ENCODE measurements around the gene ZNF518B. TPM values are rescaled to one million over a fixed set of nuclear protein-coding genes. Genes with fewer than 3 reads are reported as not detected.

Gene ZNF518B
- total RNA-seq, 1 donor from 2014 or later: 30.5 TPM

GRCh38 chr4:10496200-10496599 is 39.0 kb upstream of the ZNF518B start:
- no peaks in the 10 kb centered on the region for H3K36me3 ChIP-seq (ENCODE audit: control insufficient read depth, insufficient read depth, low read length)
- DNase-seq (ENCODE audit: low read depth) (no peak), FAIRE-seq (no peak)
- H3K27me3 ChIP-seq (ENCODE audit: control insufficient read depth, insufficient read depth, low read length): no peaks in the 10 kb centered on the region
- TF ChIP-seq CTCF (IDR thresholded peaks at IDR 0.05; ENCODE audit: insufficient read depth, low read length, severe bottlenecking): no peak
- H3K4me3 ChIP-seq (ENCODE audit: low read depth, low read length): no peak overlapping the region

- no peaks in the 10 kb centered on the region for H3K36me3 ChIP-seq (ENCODE audit: control insufficient read depth, insufficient read depth, low read length)
- FAIRE-seq (no peak), DNase-seq (ENCODE audit: low read depth) (no peak)
- H3K27me3 ChIP-seq (ENCODE audit: control insufficient read depth, insufficient read depth, low read length): no peaks in the 10 kb centered on the region
- TF ChIP-seq CTCF (IDR thresholded peaks at IDR 0.05; ENCODE audit: insufficient read depth, low read length, severe bottlenecking): no peak
- no peak overlapping the region for H3K4me3 ChIP-seq (ENCODE audit: low read depth, low read length)
These were observed 38.4 kb upstream of the ZNF518B start for GRCh38 chr4:10495651-10496050.

GRCh38 chr4:10492464-10492863 is 35.2 kb upstream of the ZNF518B start:
- H3K27me3 ChIP-seq (ENCODE audit: control insufficient read depth, insufficient read depth, low read length): no peaks in the 10 kb centered on the region

GRCh38 chr4:10491401-10491800 is 34.2 kb upstream of the ZNF518B start:
- no peak for TF ChIP-seq CTCF (IDR thresholded peaks at IDR 0.05; ENCODE audit: insufficient read depth, low read length, severe bottlenecking)
- no peak overlapping the region for H3K4me3 ChIP-seq (ENCODE audit: low read depth, low read length)
- DNase-seq (ENCODE audit: low read depth): no peak
- no peaks in the 10 kb centered on the region for H3K36me3 ChIP-seq (ENCODE audit: control insufficient read depth, insufficient read depth, low read length)
- no peak for FAIRE-seq
- H3K27me3 ChIP-seq (ENCODE audit: control insufficient read depth, insufficient read depth, low read length): no peaks in the 10 kb centered on the region

More at GRCh38 chr4:10492464-10492863, 35.2 kb upstream of the ZNF518B start:
- FAIRE-seq: no peak
- H3K4me3 ChIP-seq (ENCODE audit: low read depth, low read length): no peak overlapping the region
- TF ChIP-seq CTCF (IDR thresholded peaks at IDR 0.05; ENCODE audit: insufficient read depth, low read length, severe bottlenecking): no peak
- no peaks in the 10 kb centered on the region for H3K36me3 ChIP-seq (ENCODE audit: control insufficient read depth, insufficient read depth, low read length)
- DNase-seq (ENCODE audit: low read depth): no peak

- H3K4me3 ChIP-seq (ENCODE audit: low read depth, low read length): no peak overlapping the region
- no peaks in the 10 kb centered on the region for H3K27me3 ChIP-seq (ENCODE audit: control insufficient read depth, insufficient read depth, low read length)
- no peak for DNase-seq (ENCODE audit: low read depth)
- H3K36me3 ChIP-seq (ENCODE audit: control insufficient read depth, insufficient read depth, low read length): no peaks in the 10 kb centered on the region
- no peak for TF ChIP-seq CTCF (IDR thresholded peaks at IDR 0.05; ENCODE audit: insufficient read depth, low read length, severe bottlenecking)
- no peak for FAIRE-seq
These were observed 33.8 kb upstream of the ZNF518B start for GRCh38 chr4:10490996-10491395.

- H3K36me3 ChIP-seq (ENCODE audit: control insufficient read depth, insufficient read depth, low read length): no peaks in the 10 kb centered on the region
- no peak for DNase-seq (ENCODE audit: low read depth)
- H3K4me3 ChIP-seq (ENCODE audit: low read depth, low read length): no peak overlapping the region
- no peak for FAIRE-seq
- no peak for TF ChIP-seq CTCF (IDR thresholded peaks at IDR 0.05; ENCODE audit: insufficient read depth, low read length, severe bottlenecking)
- H3K27me3 ChIP-seq (ENCODE audit: control insufficient read depth, insufficient read depth, low read length): no peaks in the 10 kb centered on the region
These were observed 25.7 kb upstream of the ZNF518B start for GRCh38 chr4:10482913-10483312.

Data from bronchial epithelial cell (primary cell).